GM15510 (cell line): Measurements from ENCODE around the gene KCNH5.

Source experiments
- POLR2A ChIP-seq: IDR thresholded peaks from 3 replicates; pipeline ENCODE4 v1.6.1; 2011; ENCODE audit warnings: borderline replicate concordance; ENCODE audit not compliant: insufficient read length; ENCODE audit errors: extremely low read depth

The KCNH5 gene

GRCh38 chr14:62662811-62663455, 382.3 kb downstream of the KCNH5 start:
- no peak for TF ChIP-seq POLR2A

- no peak for TF ChIP-seq POLR2A
Observed at GRCh38 chr14:62661818-62662217, 383.4 kb downstream of the KCNH5 start.

GRCh38 chr14:62658631-62659030, 386.6 kb downstream of the KCNH5 start:
- TF ChIP-seq POLR2A: no peak

- TF ChIP-seq POLR2A: no peak
Observed at GRCh38 chr14:62657376-62657775, 387.9 kb downstream of the KCNH5 start.

GRCh38 chr14:62655166-62655565, 390.1 kb downstream of the KCNH5 start:
- TF ChIP-seq POLR2A: no peak

- TF ChIP-seq POLR2A: no peak
Observed at GRCh38 chr14:62654641-62655040, 390.6 kb downstream of the KCNH5 start.
